Measurements from ENCODE around the gene NUP188.

NUP188 gene

DNA sequence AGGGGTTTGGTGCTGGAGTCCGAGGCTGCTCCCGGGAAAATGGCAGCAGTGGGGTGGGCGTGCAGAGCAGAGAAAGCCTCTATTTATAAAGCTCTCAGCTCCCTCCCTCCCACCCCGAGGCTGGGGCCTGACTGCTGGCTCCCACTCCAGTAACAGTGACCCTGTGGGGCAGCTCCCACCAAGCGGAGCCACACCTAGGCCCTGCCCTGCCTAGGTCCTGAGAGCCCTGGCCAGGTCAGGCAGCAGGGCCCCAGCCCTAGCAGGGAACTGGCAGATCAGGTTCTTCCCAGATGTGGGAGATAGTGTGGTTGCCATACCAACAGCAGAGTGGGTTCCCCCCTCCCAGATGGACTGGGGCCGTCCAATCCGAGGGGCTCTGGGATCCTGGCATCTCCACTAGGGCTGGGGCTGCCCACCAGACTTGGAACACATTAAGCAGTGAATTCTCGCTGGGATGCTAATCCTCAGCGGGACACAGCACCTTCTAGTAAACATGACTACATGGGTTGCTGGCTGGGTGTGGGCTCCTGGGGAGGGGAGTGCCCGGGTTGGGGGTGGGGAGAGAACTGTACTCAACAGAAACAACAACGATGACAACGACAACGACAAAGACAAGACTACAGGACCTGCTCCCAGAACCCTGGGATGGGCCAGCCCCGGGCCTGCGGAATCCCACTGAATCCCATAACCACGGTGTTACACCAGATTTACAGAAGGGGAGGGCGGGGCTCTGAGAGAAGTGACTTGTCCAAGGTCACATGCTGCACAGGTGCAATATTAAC is 79.1 kb downstream of the NUP188 start (continued):
- no peak for TF ChIP-seq TRIM28 (IDR thresholded peaks at IDR 0.05; ENCODE audit: borderline replicate concordance, low read length)
- TF ChIP-seq ZNF560 (tag by site-specific recombination; IDR thresholded peaks at IDR 0.05; ENCODE audit: borderline replicate concordance) = no peak
- no peak for TF ChIP-seq HOXD13 (CRISPR knock-in tag; IDR thresholded peaks at IDR 0.05; ENCODE audit: borderline replicate concordance)
- TF ChIP-seq ZFP69B (tag by site-specific recombination; IDR thresholded peaks at IDR 0.05) = no peak
- TF ChIP-seq ZNF2 (tag by site-specific recombination; IDR thresholded peaks at IDR 0.05) = no peak
- TF ChIP-seq ZNF202 (tag by site-specific recombination; IDR thresholded peaks at IDR 0.05; ENCODE audit: borderline replicate concordance) = no peak
- no peak for TF ChIP-seq ZNF670 (tag by site-specific recombination; IDR thresholded peaks at IDR 0.05; ENCODE audit: low read depth)
- no peak for TF ChIP-seq ZNF311 (tag by site-specific recombination; IDR thresholded peaks at IDR 0.05; ENCODE audit: borderline replicate concordance)
- no peak for TF ChIP-seq ZNF837 (tag by site-specific recombination; IDR thresholded peaks at IDR 0.05)
- TF ChIP-seq ZIC2 (tag by site-specific recombination; IDR thresholded peaks at IDR 0.05) = peak; percentile 95
- TF ChIP-seq ZSCAN18 (tag by site-specific recombination; IDR thresholded peaks at IDR 0.05) = no peak
- TF ChIP-seq, protein P1, sequence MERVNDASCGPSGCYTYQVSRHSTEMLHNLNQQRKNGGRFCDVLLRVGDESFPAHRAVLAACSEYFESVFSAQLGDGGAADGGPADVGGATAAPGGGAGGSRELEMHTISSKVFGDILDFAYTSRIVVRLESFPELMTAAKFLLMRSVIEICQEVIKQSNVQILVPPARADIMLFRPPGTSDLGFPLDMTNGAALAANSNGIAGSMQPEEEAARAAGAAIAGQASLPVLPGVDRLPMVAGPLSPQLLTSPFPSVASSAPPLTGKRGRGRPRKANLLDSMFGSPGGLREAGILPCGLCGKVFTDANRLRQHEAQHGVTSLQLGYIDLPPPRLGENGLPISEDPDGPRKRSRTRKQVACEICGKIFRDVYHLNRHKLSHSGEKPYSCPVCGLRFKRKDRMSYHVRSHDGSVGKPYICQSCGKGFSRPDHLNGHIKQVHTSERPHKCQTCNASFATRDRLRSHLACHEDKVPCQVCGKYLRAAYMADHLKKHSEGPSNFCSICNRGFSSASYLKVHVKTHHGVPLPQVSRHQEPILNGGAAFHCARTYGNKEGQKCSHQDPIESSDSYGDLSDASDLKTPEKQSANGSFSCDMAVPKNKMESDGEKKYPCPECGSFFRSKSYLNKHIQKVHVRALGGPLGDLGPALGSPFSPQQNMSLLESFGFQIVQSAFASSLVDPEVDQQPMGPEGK (tag by site-specific recombination; IDR thresholded peaks at IDR 0.05) = peak; percentile 64
- TF ChIP-seq HOXC10 (CRISPR knock-in tag; IDR thresholded peaks at IDR 0.05) = no peak

GRCh38 chr9:129027224-129027684 is 79.8 kb downstream of the NUP188 start:
- CTCF ChIA-PET = interaction anchor here (0.5 to 1.4 kb wide), 2 partner anchors 21 to 166 kb away, joined by 3 read pairs; no protein-coding TSS in a partner anchor
- H3K9me3 ChIP-seq (ENCODE audit: control insufficient read depth, insufficient read depth, low read depth, low read length) = no peaks in the 10 kb centered on the region
- no peaks in the 10 kb centered on the region for H3K36me3 ChIP-seq (ENCODE audit: control insufficient read depth in 2 of 2, insufficient read depth in 1 of 2, low read length in 2 of 2)
- H3K4me1 ChIP-seq (ENCODE audit: control insufficient read depth, insufficient read depth, low read length) = no peaks in the 10 kb centered on the region
- peak overlapping the region; percentile 74 for H3K4me3 ChIP-seq (ENCODE audit: low read depth, low read length)
- POLR2A ChIA-PET = interaction anchor here (0.5 to 1.4 kb wide), 5 partner anchors 21 to 1055 kb away, joined by 4 to 15 read pairs (median 9); partner anchors contain the start of genes DOLPP1, ENDOG and PTPA
- peak overlapping the region; percentile 67; the same call in 1 of the 2 replicates for H3K27ac ChIP-seq (ENCODE audit: extremely low read depth, low read depth, low read length)
- TF ChIP-seq ZNF292 (tag by site-specific recombination; IDR thresholded peaks at IDR 0.05; ENCODE audit: borderline replicate concordance, low read depth) (no peak), BCL11B (tag by site-specific recombination; IDR thresholded peaks at IDR 0.05; ENCODE audit: low read depth) (peak; percentile 47; the same call in 1 of the 2 replicates), GFI1B (tag by site-specific recombination; IDR thresholded peaks at IDR 0.05) (no peak), ZBTB44 (tag by site-specific recombination; IDR thresholded peaks at IDR 0.05) (no peak), KLF8 (tag by site-specific recombination; IDR thresholded peaks at IDR 0.05) (peak; percentile 25; the same call in 1 of the 2 replicates), ZNF596 (tag by site-specific recombination; IDR thresholded peaks at IDR 0.05) (no peak), ZFP41 (tag by site-specific recombination; IDR thresholded peaks at IDR 0.05; ENCODE audit: borderline replicate concordance) (no peak), IKZF3 (tag by site-specific recombination; IDR thresholded peaks at IDR 0.05) (no peak), TCF7L2 (IDR thresholded peaks at IDR 0.05; ENCODE audit: borderline replicate concordance, low read depth, low read length) (no peak), SP2 (tag by site-specific recombination; IDR thresholded peaks at IDR 0.05) (no peak), ZBTB1 (tag by site-specific recombination; IDR thresholded peaks at IDR 0.05) (0 out of 2 replicates have a peak, but pooled peaks have one; percentile 21), ZNF221 (tag by site-specific recombination; IDR thresholded peaks at IDR 0.05; ENCODE audit: borderline replicate concordance) (no peak), ZNF10 (tag by site-specific recombination; IDR thresholded peaks at IDR 0.05) (no peak), ZNF768 (tag by site-specific recombination; IDR thresholded peaks at IDR 0.05) (no peak), ZNF169 (tag by site-specific recombination; IDR thresholded peaks at IDR 0.05) (no peak), ZNF76 (tag by site-specific recombination; IDR thresholded peaks at IDR 0.05; ENCODE audit: borderline replicate concordance, low read depth) (peak; percentile 2; the same call in 1 of the 2 replicates)
- TF ChIP-seq, protein P2, sequence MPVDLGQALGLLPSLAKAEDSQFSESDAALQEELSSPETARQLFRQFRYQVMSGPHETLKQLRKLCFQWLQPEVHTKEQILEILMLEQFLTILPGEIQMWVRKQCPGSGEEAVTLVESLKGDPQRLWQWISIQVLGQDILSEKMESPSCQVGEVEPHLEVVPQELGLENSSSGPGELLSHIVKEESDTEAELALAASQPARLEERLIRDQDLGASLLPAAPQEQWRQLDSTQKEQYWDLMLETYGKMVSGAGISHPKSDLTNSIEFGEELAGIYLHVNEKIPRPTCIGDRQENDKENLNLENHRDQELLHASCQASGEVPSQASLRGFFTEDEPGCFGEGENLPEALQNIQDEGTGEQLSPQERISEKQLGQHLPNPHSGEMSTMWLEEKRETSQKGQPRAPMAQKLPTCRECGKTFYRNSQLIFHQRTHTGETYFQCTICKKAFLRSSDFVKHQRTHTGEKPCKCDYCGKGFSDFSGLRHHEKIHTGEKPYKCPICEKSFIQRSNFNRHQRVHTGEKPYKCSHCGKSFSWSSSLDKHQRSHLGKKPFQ (tag by site-specific recombination; IDR thresholded peaks at IDR 0.05) = peak; percentile 4; the same call in 1 of the 2 replicates

Data from HEK293 (cell line).